HG03558 (cell line): ENCODE measurements around the gene IL17RB.

ENCODE experiments used
- ATAC-seq: cut with Tn5 transposase; IDR thresholded peaks from one replicate; pipeline ENCODE4 v1.9.1; 2021; ENCODE audit warnings: moderate number of reproducible peaks; ENCODE audit not compliant: unreplicated experiment; ENCODE audit errors: extremely low read depth

The IL17RB gene

DNA sequence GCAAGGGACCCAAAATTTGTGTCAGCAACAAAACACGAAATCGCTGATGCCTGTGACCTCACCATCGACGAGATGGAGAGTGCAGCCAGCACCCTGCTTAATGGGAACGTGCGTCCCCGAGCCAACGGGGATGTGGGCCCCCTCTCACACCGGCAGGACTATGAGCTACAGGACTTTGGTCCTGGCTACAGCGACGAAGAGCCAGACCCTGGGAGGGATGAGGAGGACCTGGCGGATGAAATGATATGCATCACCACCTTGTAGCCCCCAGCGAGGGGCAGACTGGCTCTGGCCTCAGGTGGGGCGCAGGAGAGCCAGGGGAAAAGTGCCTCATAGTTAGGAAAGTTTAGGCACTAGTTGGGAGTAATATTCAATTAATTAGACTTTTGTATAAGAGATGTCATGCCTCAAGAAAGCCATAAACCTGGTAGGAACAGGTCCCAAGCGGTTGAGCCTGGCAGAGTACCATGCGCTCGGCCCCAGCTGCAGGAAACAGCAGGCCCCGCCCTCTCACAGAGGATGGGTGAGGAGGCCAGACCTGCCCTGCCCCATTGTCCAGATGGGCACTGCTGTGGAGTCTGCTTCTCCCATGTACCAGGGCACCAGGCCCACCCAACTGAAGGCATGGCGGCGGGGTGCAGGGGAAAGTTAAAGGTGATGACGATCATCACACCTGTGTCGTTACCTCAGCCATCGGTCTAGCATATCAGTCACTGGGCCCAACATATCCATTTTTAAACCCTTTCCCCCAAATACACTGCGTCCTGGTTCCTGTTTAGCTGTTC is 35.0 kb upstream of the IL17RB start:
- no peak for ATAC-seq

DNA sequence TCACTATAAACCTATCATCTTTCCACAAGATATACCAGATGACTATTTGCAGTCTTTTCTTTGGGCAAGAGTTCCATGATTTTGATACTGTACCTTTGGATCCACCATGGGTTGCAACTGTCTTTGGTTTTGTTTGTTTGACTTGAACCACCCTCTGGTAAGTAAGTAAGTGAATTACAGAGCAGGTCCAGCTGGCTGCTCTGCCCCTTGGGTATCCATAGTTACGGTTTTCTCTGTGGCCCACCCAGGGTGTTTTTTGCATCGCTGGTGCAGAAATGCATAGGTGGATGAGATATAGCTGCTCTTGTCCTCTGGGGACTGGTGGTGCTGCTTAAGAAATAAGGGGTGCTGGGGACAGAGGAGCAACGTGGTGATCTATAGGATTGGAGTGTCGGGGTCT is 33.9 kb upstream of the IL17RB start:
- ATAC-seq = no peak

DNA sequence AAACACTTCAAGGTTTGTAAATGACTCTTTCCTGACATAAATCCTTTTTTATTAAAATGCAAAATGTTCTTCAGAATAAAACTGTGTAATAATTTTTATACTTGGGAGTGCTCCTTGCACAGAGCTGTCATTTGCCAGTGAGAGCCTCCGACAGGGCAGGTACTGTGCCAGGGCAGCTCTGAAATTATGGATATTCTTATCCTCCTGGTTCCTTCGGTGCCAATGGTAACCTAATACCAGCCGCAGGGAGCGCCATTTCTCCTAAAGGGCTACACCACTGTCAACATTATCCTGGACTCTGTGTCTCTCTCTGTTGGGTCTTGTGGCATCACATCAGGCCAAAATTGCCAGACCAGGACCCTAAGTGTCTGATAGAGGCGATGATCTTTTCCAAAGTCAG is 33.1 kb upstream of the IL17RB start:
- ATAC-seq = no peak

DNA sequence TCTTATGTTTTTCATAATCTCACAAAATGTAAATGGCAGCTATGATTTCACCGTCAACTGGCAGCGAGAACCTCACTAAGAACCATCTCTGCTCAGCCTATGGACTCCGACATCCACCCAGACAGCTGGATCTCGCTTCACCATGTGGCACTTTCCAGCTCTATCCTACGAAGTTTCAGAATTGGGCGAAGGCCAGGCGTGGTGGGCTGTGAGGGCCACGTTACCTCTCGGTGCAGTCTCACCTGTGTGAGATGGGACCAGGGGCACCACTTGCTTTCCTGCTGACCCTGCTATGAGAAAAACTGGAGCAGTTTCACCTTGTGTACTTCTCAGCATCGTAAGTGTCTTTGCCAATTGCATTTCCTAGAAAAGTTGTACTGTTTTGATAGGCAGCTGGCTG is 32.5 kb upstream of the IL17RB start:
- no peak for ATAC-seq

DNA sequence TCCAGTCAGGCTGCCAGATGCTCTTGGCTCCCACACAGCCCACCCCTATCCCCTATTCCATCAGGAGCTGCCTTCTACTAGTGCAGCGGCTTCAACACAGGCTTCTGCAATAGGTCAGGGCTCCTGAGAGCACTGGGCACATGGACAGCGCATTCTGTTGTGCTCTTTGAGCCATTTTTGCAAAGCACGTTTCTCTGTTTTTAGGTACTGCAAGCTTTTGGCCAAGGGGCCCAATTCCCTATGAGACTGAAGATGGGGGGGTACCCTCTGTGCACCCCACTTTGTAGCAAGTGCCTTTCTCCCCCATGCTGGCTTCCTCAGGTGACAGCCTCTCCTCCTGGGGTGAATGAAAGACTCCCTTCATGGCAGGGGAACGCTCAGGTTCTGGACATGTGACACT is 31.3 kb upstream of the IL17RB start:
- no peak for ATAC-seq

DNA sequence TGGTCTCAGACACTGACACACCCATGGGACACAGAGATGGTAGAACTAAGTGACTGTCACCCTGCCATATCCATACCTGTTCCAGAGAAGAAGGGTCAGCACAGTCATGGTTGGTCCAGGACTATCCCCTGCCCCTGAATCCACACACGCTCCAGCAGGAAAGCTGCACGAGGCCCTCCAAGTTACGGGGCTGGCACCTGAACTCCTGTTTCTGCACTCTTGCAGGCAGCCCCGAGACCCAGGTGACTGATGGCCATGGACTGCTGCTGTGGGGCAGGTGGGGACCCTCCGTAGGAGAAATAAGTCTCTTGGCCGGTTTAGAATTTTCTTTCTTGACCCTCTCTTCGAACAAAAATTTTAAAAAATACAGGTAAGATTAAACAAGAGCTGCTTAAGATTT is 30.7 kb upstream of the IL17RB start:
- no peak for ATAC-seq

DNA sequence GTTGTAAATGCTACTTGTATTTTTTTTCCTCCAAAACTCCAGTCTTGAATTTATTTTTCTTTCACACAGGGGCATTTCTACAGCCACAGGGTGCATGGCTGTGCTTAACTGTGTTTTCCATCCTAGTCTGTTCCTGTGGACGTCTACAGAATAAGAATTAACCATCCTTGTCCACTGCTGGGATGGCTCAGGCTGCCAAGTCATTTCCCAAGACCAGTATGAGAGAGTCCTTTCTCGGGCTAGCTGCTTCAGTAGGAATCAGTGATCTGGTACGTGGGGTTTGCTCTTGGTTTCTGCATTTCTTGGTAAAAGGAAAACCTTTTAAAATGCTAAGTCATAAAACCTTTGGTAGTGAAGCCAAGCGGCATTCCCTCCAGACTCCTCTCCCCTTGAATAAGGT is 29.9 kb upstream of the IL17RB start:
- no peak for ATAC-seq

DNA sequence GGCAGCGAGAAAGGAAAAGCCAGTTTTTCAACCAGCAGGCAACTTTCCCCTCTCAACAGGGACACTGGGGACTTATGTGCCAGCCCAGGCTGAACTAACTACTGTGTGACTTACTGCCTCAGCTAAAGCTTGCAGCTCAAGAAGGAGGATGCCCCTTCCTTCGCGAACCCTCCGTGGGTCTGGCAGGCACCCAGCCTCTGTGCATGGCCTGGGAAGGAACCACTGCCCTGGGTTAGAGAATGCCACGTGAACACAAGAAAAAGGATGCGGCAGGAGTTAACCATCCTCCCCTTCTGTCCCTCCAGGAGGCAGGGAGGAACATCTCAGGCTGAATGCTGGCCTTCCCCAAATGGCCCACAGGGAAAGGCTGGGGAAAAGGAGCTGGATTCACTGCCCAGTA is 29.2 kb upstream of the IL17RB start:
- ATAC-seq = no peak

DNA sequence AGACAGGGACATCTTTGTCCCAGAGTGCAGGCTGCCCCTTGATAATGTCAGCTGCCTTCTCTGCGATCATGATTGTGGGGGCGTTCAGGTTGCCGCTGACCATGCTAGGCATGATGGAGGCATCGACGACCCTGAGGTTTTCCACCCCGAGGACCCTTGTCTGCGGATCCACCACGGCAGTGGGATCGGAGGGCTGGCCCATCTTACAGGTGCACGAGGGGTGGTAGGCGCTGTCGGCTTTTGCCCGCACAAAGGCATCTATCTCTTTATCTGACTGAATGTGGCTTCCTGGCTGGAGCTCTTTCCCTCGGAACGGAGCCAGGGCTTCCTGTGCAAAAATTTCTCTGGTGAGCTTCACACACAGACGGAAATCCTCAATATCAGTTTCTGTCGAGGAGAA is 28.6 kb upstream of the IL17RB start:
- ATAC-seq = no peak

DNA sequence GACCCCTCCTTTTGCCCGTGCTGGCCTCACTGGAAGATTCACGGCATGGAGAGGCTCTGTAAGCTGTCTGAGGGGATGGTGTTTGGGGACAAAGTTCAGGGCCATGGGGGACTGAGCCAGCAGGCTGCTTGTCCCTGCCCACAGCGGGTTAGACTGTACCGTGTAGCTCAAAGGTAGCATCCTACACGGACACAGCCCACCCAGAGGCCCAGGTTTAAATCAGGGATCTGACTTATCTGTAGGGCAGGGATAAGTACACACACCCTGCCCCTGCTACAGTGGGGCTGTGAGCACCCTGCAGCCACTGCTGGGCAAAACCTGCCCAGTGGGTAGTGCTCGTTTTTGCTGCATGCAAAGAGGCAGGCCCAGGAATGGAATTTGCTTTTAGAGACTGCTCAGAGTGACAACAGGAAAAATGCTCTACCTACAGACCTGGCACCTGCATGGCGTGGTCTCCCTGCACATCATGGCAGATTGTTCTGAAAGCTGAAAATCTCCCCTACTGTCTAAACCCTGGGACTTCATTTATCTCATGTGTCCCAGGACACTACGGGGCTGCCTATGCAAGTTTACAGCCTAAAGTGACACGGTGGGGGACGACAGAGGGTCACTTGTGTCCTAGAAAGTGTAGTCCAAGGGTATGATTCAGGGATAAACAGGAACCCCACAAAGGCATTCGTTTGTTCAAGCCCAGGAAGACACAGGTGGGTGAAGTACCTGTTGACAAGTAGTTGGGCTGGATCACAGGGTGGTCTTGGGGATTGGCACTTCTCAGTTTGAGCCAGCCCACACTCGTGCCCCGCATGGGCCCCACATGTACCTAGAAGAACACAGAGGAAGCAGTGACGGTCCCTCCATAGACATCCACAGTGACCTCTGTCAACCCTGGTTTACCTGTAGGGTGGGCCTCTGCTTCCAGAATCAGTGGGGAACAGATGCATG is 27.9 kb upstream of the IL17RB start:
- no peak for ATAC-seq

DNA sequence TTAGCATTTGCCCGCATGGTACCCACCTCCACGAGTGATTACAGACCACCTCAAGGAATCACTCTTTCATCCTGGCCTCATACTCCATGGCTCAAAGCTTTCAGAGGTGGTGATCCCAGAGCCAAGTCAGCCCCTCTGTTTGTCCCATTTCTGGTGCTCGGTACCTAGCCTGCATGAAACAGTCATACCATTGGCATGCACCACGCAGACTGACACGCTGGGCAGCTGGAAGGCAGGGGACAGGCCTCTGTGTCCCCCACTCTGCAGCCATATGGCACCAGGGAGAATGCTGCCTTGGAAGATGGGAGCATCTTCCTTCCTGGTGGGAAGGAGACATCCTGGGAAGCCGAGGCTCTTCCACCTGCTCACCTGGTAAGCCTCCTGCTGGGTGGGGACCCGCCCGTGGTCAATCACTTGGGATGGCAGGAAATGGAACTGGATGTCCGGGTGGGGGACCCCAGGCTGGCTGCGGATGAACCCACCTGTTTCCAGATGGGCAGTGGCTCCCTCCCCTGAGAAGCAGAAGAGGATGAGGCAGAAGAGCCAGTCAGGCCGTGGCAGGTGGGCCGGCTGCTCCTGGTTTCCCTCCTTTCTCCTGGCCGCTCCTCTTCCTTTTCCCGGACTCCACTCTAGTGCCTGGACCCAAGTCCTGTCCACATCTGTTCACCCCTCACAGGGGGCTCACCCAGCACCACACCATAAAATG is 27.1 kb upstream of the IL17RB start:
- no peak for ATAC-seq

DNA sequence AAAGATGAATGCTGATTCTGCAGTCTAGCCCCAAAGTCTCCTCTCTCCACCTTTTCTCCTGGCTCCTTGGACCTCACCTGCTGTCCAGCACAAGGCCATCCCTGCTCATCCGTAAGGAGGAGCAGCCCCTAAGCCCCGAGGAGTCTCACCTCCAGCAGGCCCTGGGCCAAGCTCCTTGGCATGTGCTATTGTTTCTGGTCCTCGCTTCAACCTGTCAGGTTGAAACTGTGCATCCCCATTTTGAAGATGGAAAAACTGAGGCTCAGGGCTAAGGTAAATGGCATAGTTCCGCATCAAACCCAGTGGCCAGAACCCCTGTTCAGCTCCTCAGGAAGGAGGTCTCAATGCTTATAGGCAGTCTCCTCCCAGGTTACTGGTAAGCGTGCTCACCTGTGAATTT is 26.3 kb upstream of the IL17RB start:
- ATAC-seq = no peak

DNA sequence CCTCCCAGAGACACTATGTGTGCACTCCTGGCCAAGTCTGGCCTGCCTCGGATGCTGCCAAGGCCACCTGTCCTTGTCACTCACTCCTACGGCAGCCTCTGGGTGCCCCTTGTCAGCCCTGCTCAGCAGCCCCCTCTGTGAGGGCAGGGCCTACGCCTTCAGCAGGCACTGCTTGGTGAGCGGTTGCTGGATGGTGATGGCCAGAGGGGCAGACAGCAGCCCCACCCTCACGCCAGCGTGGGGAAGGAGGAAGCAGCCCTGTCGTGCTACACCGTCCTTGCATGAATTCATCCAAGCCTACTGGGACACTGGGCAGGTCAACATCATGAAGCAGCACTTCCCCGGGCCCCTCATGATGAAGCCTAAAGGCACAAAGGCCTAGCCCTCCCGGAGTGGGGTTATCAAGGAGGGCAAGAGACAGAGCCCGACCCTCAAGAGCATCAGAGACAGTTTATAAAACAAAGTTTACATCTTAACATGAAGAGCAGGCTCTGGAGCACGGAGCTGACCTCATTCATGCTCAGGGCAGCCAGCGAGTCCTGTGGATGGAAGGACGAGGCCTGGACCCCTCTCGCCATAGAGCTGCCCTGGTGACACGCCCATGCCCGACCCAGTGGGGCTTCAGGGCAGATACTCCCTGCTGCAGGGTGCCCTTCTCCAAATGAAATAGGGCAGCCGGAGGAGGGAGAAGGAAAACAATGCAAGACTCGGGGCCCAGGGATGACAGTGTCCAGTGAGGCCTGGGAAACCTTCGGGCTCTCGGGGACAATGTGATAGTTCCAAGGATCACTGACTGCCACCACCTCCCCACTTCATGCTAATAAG is 25.4 kb upstream of the IL17RB start:
- no peak for ATAC-seq

DNA sequence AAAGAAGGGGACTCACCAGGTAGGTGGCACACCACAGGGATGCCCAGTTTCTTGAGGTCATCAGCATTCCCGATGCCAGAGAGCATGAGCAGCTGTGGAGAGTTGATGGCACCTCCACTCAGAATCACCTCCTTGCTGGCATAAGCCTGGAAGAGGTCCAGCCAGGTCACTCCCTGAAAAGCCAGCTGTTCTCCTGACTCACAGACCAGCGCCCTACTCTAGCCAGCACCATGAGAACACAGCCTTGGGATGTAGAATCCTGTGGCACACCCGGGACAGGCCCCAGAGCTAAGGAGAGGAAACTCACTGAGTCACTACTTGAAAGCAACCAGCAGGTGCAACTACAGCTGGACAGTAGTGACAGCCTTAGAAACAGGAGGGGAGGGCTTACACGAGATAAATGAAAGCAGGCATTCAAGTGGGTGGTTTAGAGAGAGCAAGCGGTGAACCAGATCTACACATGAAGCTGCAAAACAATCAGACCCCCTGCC is 24.7 kb upstream of the IL17RB start:
- no peak for ATAC-seq

DNA sequence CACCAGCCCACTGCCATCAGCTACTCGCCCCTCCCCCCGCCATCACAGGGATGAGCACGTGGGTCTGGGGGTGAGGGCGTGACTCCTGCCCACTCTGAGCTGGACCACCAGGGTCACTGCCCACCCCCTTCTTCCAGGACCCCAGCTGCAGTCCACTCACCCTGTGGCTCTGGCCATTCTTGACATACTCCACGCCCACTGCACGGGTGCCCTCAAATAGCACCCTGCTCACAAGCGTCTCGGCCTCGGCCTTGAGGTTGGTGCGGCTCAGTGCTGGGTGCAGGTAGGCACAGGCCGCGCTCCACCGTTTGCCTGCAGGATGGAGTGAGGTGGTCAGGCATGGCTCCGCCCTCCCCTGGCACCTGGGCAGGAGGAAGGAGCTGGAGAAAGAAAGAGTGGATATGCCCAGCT is 24.0 kb upstream of the IL17RB start:
- ATAC-seq = no peak

DNA sequence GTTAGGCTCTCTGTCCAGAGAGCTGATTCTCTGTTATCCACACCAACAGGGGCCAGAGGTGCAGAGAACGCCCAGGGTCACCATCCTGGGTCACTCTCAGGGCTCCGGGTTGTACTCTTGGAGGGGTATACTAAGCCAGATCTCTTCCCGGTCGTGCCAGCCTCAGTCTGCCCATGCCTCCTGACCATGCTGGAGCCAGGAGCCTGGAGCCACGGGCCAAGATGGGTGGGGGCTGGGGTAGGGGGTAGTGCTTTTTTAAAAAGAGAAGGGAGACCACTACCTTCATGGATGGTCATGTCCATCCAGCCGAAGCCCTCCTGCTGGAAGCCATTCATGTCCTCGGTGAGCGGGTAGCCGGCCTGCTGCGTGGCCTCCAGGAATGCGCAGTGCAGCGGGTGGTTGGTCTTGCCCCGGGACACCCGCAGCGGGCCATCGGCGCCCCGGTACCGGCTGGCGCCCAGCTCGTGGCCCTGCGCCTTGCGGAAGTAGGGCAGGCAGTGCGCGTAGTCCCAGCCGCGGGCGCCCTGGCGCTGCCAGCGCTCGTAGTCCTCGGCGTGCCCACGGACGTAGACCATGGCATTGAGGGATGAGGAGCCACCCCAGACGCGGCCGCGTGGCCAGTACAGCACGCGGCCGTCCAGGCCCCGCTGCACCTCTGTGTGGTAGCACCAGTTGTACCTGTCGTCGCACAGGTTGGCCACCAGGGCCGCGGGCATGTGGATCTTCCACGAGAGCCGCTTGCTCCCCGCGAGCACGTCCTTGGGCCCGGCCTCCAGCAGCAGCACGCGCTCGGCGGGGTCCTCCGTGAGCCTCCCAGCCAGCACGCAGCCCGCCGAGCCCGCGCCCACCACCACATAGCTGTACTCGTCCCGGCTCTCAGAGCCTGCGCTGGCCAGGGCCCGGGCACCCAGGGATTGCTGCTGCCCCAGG is 23.1 kb upstream of the IL17RB start:
- no peak for ATAC-seq

DNA sequence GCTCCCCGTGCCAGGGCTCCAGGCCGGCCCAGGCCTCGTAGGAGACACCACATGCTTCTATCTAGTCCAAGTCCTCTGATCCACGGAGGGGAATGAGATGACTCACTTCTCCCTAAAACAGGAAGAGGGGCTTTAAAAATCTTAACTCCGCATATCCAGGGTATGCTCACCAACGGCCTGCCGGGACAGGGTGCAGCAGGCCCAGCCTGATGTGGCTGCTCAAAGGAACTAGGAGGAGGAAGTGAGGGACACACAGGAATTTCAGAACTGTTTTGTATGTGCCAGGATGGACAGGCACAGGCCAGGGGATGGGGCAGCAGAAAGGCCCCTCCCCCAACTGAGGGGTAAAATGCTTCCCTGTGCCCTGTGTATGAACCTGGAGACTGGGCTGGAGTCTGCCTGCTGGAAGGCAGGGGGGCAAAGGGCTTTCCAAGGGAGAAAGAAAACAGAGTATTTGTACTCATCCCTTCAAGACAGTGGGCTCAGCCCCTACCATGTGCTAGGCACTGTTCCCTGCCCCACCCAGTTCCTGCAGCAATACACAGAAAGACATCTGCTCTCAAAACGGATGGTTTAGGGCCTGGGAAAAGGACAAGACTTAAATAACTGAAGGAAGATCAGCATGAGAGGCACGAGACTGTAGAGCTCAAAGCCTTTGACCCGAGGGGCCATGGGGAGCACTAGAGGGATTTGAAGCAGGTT is 22.3 kb upstream of the IL17RB start:
- ATAC-seq = no peak

DNA sequence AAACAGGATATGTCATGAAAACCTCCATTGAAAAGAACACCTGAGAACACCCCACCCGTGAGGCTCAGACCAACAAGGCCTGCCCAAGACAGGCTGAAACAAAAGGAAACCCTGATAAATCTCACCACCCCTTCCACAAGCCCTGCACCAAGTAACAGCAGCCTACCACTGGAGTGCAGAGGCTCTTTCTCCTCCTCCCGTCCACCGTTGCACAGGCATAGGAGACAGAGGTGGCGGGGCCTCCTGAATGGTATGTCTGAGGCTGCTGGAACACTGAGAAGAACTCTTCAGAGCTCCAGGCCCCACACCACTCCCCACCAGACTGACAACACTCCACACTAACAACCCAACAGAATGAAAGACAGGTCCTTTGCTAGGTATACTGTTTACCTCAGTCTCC is 21.6 kb upstream of the IL17RB start:
- ATAC-seq = no peak
